ENCODE measurements around the gene CD58. TPM values are rescaled to one million over a fixed set of nuclear protein-coding genes. Genes with fewer than 3 reads are reported as not detected.

The CD58 gene
- total RNA-seq, 1 donor: 42.0 TPM

- no peak overlapping the region for H3K4me3 ChIP-seq (ENCODE audit: low read depth, low read length)
- TF ChIP-seq CTCF (IDR thresholded peaks at IDR 0.05; ENCODE audit: insufficient read depth, low read length): no peak
- no peak for DNase-seq (ENCODE audit: low read depth)
Observed at GRCh38 chr1:116557323-116557878, 13.4 kb downstream of the CD58 start.

GRCh38 chr1:116556289-116557006 is 14.4 kb downstream of the CD58 start:
- TF ChIP-seq CTCF (IDR thresholded peaks at IDR 0.05; ENCODE audit: insufficient read depth, low read length): no peak
- H3K4me3 ChIP-seq (ENCODE audit: low read depth, low read length): peak overlapping the region; percentile 9
- peak; percentile 97 for DNase-seq (ENCODE audit: low read depth)

GRCh38 chr1:116554924-116555323 is 15.9 kb downstream of the CD58 start:
- no peak for DNase-seq (ENCODE audit: low read depth)
- H3K4me3 ChIP-seq (ENCODE audit: low read depth, low read length): no peak overlapping the region
- no peak for TF ChIP-seq CTCF (IDR thresholded peaks at IDR 0.05; ENCODE audit: insufficient read depth, low read length)

GRCh38 chr1:116553386-116554115 is 17.3 kb downstream of the CD58 start:
- no peak overlapping the region for H3K4me3 ChIP-seq (ENCODE audit: low read depth, low read length)
- DNase-seq (ENCODE audit: low read depth): no peak
- no peak for TF ChIP-seq CTCF (IDR thresholded peaks at IDR 0.05; ENCODE audit: insufficient read depth, low read length)

GRCh38 chr1:116546354-116546977 is 24.4 kb downstream of the CD58 start:
- no peak for TF ChIP-seq CTCF (IDR thresholded peaks at IDR 0.05; ENCODE audit: insufficient read depth, low read length)
- H3K4me3 ChIP-seq (ENCODE audit: low read depth, low read length): no peak overlapping the region
- no peak for DNase-seq (ENCODE audit: low read depth)

GRCh38 chr1:116545359-116545705 is 25.5 kb downstream of the CD58 start:
- no peak overlapping the region for H3K4me3 ChIP-seq (ENCODE audit: low read depth, low read length)
- TF ChIP-seq CTCF (IDR thresholded peaks at IDR 0.05; ENCODE audit: insufficient read depth, low read length): no peak
- DNase-seq (ENCODE audit: low read depth): no peak

Data from fibroblast of the aortic adventitia (primary cell).